GM18951 (cell line): ENCODE results near the gene NRSN2.
"Not testable (repeated sequence)": the region's sequence is repeated elsewhere in the genome, so short reads cannot be mapped to it uniquely, and the experiment has no call there.

Experiments
- POLR2A ChIP-seq: IDR thresholded peaks from 4 replicates; pipeline ENCODE4 v1.6.1; 2011; ENCODE audit warnings: mild to moderate bottlenecking; ENCODE audit not compliant: insufficient read length, insufficient read depth; ENCODE audit errors: extremely low read depth
- in situ Hi-C: fragments of 300-500 bp; cut with MboI; formaldehyde crosslinking; loops from one replicate; pipeline ENCODE4 v1.12.0; 2022; ENCODE audit warnings: low sequenced_read_pairs, mixed read lengths, inconsistent platforms; ENCODE audit not compliant: unreplicated experiment

Gene NRSN2

GRCh38 chr20:378961-379336 is 32.0 kb downstream of the NRSN2 start:
- TF ChIP-seq POLR2A: no peak
- in situ Hi-C loops: no loop called here

- in situ Hi-C loops: no loop called here
- TF ChIP-seq POLR2A: peak; percentile 58
Measured at GRCh38 chr20:380763-381580, 34.1 kb downstream of the NRSN2 start.

- in situ Hi-C loops: no loop called here
- TF ChIP-seq POLR2A: peak; percentile 49
Measured at GRCh38 chr20:381581-382290, 34.8 kb downstream of the NRSN2 start.

GRCh38 chr20:382291-383115 is 35.6 kb downstream of the NRSN2 start:
- TF ChIP-seq POLR2A: no peak
- in situ Hi-C loops: no loop called here

GRCh38 chr20:383889-384288 is 37.0 kb downstream of the NRSN2 start:
- TF ChIP-seq POLR2A: no peak
- in situ Hi-C loops: no loop called here

GRCh38 chr20:384723-385122 is 37.8 kb downstream of the NRSN2 start:
- in situ Hi-C loops: no loop called here
- no peak for TF ChIP-seq POLR2A

- in situ Hi-C loops: no loop called here
- TF ChIP-seq POLR2A: no peak
Measured at GRCh38 chr20:385448-385847, 38.5 kb downstream of the NRSN2 start.

GRCh38 chr20:386634-387033 is 39.7 kb downstream of the NRSN2 start:
- in situ Hi-C loops: not testable (repeated sequence)

GRCh38 chr20:387520-387919 is 40.6 kb downstream of the NRSN2 start:
- in situ Hi-C loops: no loop called here
- no peak for TF ChIP-seq POLR2A

GRCh38 chr20:388034-388994 is 41.4 kb downstream of the NRSN2 start:
- in situ Hi-C loops: no loop called here
- TF ChIP-seq POLR2A: no peak

GRCh38 chr20:389220-389619 is 42.3 kb downstream of the NRSN2 start:
- in situ Hi-C loops: no loop called here

GRCh38 chr20:391041-391711 is 44.3 kb downstream of the NRSN2 start:
- in situ Hi-C loops: no loop called here
- no peak for TF ChIP-seq POLR2A

More at GRCh38 chr20:389220-389619, 42.3 kb downstream of the NRSN2 start:
- TF ChIP-seq POLR2A: no peak

GRCh38 chr20:393296-393695 is 46.4 kb downstream of the NRSN2 start:
- in situ Hi-C loops: not testable (repeated sequence)
